ENCODE measurements around the gene SYNPR.
"Not testable (repeated sequence)": the region's sequence is repeated elsewhere in the genome, so short reads cannot be mapped to it uniquely, and the experiment has no call there.

The SYNPR gene

DNA sequence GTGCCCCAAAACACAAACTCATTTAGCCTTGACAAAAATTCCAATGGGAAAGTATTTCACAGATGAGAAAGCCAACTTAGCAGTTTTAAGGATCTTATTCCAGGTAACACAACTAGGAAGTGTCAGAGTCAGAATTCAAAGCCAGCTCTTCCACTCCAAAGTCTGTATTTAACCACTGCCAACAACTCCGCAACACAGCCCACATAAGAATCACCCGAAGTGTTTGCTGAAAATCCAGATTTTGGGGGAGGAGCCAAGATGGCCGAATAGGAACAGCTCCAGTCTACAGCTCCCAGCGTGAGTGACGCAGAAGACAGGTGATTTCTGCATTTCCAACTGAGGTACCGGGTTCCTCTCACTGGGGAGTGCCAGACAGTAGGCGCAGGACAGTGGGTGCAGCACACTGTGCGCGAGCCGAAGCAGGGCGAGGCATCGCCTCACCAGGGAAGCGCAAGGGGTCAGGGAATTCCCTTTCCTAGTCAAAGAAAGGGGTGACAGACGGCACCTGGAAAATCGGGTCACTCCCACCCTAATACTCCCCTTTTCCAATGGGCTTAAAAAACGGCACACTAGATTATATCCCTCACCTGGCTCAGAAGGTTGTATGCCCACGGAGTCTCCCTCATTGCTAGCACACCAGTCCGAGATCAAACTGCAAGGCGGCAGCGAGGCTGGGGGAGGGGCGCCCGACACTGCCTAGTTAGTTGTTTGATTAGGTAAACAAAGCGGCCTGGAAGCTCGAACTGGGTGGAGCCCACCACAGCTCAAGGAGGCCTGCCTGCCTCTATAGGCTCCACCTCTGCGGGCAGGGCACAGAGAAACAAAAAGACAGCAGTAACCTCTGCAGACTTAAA is 367.0 kb downstream of the SYNPR start:
- DNase-seq; intact Hi-C loops (cut with DNase I): not testable (repeated sequence)

DNA sequence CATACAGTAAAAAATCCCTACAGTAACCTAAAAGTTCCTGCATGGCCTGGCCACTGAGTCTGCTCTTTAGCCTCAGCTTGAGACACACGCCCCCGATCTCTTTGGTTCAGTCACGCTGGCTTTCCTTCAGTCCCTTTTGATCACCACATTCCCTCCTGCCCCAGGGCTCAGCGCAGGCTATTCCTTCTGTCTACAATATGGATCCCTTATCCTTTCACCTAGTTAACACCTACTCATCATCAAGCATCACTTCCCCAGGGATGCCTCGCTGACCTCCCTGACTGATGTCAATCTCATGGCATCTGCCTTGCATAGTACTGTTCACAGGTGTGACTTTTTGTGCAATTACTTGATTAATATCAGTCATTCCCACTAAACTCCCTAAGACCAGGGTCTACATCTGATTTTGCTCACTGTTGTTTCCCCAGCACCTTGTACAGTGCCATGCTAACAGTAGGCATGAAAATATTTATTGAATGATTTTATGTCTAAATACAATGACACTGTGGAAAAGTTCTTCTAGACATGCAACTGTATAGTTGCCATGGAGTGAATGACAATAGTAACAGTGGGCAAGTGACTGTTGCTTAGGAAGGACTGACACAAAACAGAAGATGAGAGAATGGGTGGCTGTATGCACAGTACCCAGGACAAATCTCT is 374.1 kb downstream of the SYNPR start, which contains the start of gene SNTN:
Gene SNTN, plus strand, starts transcription at position 610 of the 660 bp plus-strand sequence. Its CDS starts 13 bp downstream, at position 623.
- intact Hi-C loops (cut with DNase I) = no loop called here
- no peak for DNase-seq

GRCh38 chr3:63654211-63654610 is 376.1 kb downstream of the SYNPR start:
- intact Hi-C loops (cut with DNase I) = no loop called here

GRCh38 chr3:63654931-63655330 is 376.8 kb downstream of the SYNPR start:
- DNase-seq = no peak
- intact Hi-C loops (cut with DNase I) = no loop called here

More at GRCh38 chr3:63654211-63654610, 376.1 kb downstream of the SYNPR start:
- no peak for DNase-seq

GRCh38 chr3:63655519-63655918 is 377.4 kb downstream of the SYNPR start:
- intact Hi-C loops (cut with DNase I) = no loop called here
- DNase-seq = no peak

GRCh38 chr3:63656786-63657185 is 378.7 kb downstream of the SYNPR start:
- no peak for DNase-seq
- intact Hi-C loops (cut with DNase I) = no loop called here

GRCh38 chr3:63661242-63661641 is 383.1 kb downstream of the SYNPR start:
- intact Hi-C loops (cut with DNase I) = no loop called here
- DNase-seq = no peak

DNA sequence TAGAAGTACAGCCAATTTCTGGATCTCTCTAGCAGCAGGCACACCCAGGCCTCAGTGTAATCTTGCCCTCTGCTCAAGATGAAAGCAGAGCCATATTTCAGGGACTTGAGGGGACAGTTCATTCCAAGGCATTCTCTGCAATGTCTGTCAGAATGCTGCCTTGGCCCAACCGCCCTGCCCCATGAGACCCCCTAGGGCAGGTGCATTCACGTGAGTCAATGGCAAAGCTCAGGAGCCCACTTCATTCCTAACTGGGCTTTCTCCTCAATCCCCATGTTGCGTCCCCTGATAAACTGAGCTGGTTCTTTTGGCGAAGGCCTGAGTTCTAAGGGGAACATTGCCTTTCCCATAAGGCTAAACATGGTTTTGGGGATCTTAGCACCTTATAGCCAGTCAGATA is 383.9 kb downstream of the SYNPR start:
- no peak for DNase-seq
- intact Hi-C loops (cut with DNase I) = no loop called here

GRCh38 chr3:63662500-63662899 is 384.4 kb downstream of the SYNPR start:
- DNase-seq = no peak
- intact Hi-C loops (cut with DNase I) = no loop called here

Measured in head of caudate nucleus (tissue), 42 donors.